CD4-positive, alpha-beta T cell (primary cell): Measurements from ENCODE around the gene RUNX2. TPM values are rescaled to one million over a fixed set of nuclear protein-coding genes. Genes with fewer than 3 reads are reported as not detected.

Source experiments
- ATAC-seq: fragments of 200-7000 bp; cut with Tn5 transposase; one replicate; pipeline ENCODE4 v1.10.0; 2022; ENCODE audit warnings: mild to moderate bottlenecking; ENCODE audit not compliant: poor library complexity
- CTCF ChIA-PET: fragments of 350-600 bp; sonication (Branson Sonifier 250); formaldehyde crosslinking; loops from one replicate; lab custom pipeline; 2021; ENCODE audit warnings: antibody characterized with exemption, inconsistent platforms; lab: Charles Lee
- POLR2A ChIA-PET: fragments of 350-600 bp; sonication (Branson Sonifier 250); formaldehyde crosslinking; loops from one replicate; lab custom pipeline; 2021; ENCODE audit warnings: antibody characterized with exemption, inconsistent platforms; lab: Charles Lee
- DNase-seq, 14 experiments: peaks; one replicate each; pipeline ENCODE4 v3.0.0-alpha.2; 2013 to 2020; ENCODE audit warnings: mixed read lengths in 2 of 14
- H3K27ac ChIP-seq, 2 donors: one replicate each; pipeline versions ENCODE4 v1.5.1 to v1.7.0; 2013; ENCODE audit warnings: low read length in 2 of 2, low read depth in 1 of 2, mild to moderate bottlenecking in 1 of 2
- H3K27me3 ChIP-seq, 2 experiments: 1 replicate in 1 of 2; 2 replicates in 1 of 2; pipeline versions ENCODE4 v1.6.1 to v1.7.0; 2013; ENCODE audit warnings: low read length in 2 of 2, control low read depth in 1 of 2, mild to moderate bottlenecking in 1 of 2, moderate library complexity in 1 of 2; ENCODE audit not compliant: insufficient read depth in 2 of 2, control insufficient read depth in 1 of 2
- H3K36me3 ChIP-seq: one replicate; pipeline ENCODE4 v1.6.1; 2013; ENCODE audit warnings: low read length, control low read depth; ENCODE audit not compliant: insufficient read depth
- H3K4me1 ChIP-seq: one replicate; pipeline ENCODE4 v1.6.1; 2013; ENCODE audit warnings: low read length, control low read depth; ENCODE audit not compliant: insufficient read depth
- H3K4me3 ChIP-seq: one replicate; pipeline ENCODE4 v1.5.1; 2013; ENCODE audit warnings: mild to moderate bottlenecking, low read length, moderate library complexity
- H3K9me3 ChIP-seq, 2 experiments: 1 replicate in 1 of 2; 2 replicates in 1 of 2; pipeline versions ENCODE4 v1.6.1 to v1.7.0; 2013; ENCODE audit warnings: low read length in 2 of 2, mild to moderate bottlenecking in 2 of 2, control low read depth in 1 of 2, moderate library complexity in 1 of 2; ENCODE audit not compliant: control insufficient read depth in 1 of 2, insufficient read depth in 1 of 2
- H3K27ac Mint-ChIP-seq: one replicate; pipeline ENCODE4 v1.8.0; 2020; ENCODE audit warnings: mixed read lengths
- H3K27me3 Mint-ChIP-seq: one replicate; pipeline ENCODE4 v1.8.0; 2021; ENCODE audit warnings: mixed read lengths
- H3K36me3 Mint-ChIP-seq: one replicate; pipeline ENCODE4 v1.8.0; 2021; ENCODE audit warnings: low read depth, mixed read lengths
- H3K4me1 Mint-ChIP-seq: one replicate; pipeline ENCODE4 v1.8.0; 2021; ENCODE audit warnings: low read depth, mixed read lengths
- H3K4me3 Mint-ChIP-seq: one replicate; pipeline ENCODE4 v1.8.0; 2020; ENCODE audit warnings: mild to moderate bottlenecking, mixed read lengths
- H3K9me3 Mint-ChIP-seq: one replicate; pipeline ENCODE4 v1.8.0; 2020; ENCODE audit warnings: mixed read lengths
- CTCF ChIP-seq: fragments of 200-600 bp; IDR thresholded peaks from one replicate; pipeline ENCODE4 v1.8.0; 2022; ENCODE audit warnings: antibody characterized with exemption, mild to moderate bottlenecking
- intact Hi-C, 2 experiments: fragments of 100-400 bp; cut with DNase I in 1 of 2; cut with micrococcal nuclease in 1 of 2; formaldehyde crosslinking; loops; one replicate each; pipeline versions ENCODE4 v1.15.1 to v1.9.0; 2023 to 2025; cut with DNase I, micrococcal nuclease
- total RNA-seq, 174 experiments: library from RNA in 2 of 174; stranded (reverse) in 2 of 174; gene quantifications; one replicate each; pipeline ENCODE4 v1.2.3 and lab custom pipeline; 2021 to 2026

Gene RUNX2
- total RNA-seq, 2 experiments from 2014 or later, result 17.5 to 18.0 TPM

GRCh38 chr6:45640811-45641210, 312.7 kb downstream of the RUNX2 start:
- Histone ChIP-seq H3K4me3 (no peak overlapping the region), H3K4me1 (no peaks in the 10 kb centered on the region), H3K9me3 (no peaks in the 10 kb centered on the region), H3K27ac (no peak overlapping the region), H3K27me3 (no peaks in the 10 kb centered on the region), H3K36me3 (no peaks in the 10 kb centered on the region)
- intact Hi-C loops, result no loop called here
- Mint-ChIP-seq H3K9me3 (no peaks in the 10 kb centered on the region), H3K36me3 (no peaks in the 10 kb centered on the region), H3K27me3 (no peaks in the 10 kb centered on the region), H3K4me1 (no peaks in the 10 kb centered on the region), H3K27ac (no peak overlapping the region), H3K4me3 (no peak overlapping the region)
- ATAC-seq (no peak), DNase-seq (no peak)
- ChIA-PET CTCF (no interaction called here), POLR2A (no interaction called here)
- no peak for TF ChIP-seq CTCF

GRCh38 chr6:45642331-45643125, 314.4 kb downstream of the RUNX2 start:
- no peak overlapping the region for H3K4me3 Mint-ChIP-seq
- Histone ChIP-seq H3K36me3 (no peaks in the 10 kb centered on the region), H3K4me1 (no peaks in the 10 kb centered on the region), H3K9me3 (no peaks in the 10 kb centered on the region), H3K4me3 (no peak overlapping the region), H3K27ac (no peak overlapping the region), H3K27me3 (no peaks in the 10 kb centered on the region)
- intact Hi-C loops, result no loop called here
- H3K27ac Mint-ChIP-seq, result no peak overlapping the region
- no peak for TF ChIP-seq CTCF
- H3K9me3 Mint-ChIP-seq, result no peaks in the 10 kb centered on the region
- H3K36me3 Mint-ChIP-seq, result no peaks in the 10 kb centered on the region
- no peaks in the 10 kb centered on the region for H3K27me3 Mint-ChIP-seq
- no peak for ATAC-seq
- no peak for DNase-seq
- POLR2A ChIA-PET, result no interaction called here
- peaks cover 8% of the 10 kb centered on the region for H3K4me1 Mint-ChIP-seq
- CTCF ChIA-PET, result no interaction called here

DNA sequence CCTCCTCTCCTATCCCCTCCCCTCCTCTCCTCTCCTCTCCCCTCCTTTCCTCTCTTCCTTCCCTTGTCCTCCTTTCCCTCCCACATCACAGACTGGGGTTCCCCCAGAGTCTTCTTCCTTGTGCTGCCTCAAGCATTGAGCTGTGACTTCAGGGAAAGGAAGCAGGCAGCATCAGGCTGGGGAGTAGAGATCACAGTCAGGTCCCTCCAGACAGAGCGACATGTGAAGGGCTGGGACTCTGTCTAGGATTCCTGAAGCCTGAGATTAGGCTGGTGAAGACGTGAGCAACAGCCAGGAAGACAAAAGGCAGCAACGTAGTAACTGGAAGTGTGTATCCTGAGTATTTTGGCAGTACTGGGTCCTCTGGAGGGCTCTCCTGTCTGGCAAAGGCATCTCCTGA, 315.0 kb downstream of the RUNX2 start:
- H3K4me1 Mint-ChIP-seq, result peaks cover 14% of the 10 kb centered on the region
- Histone ChIP-seq H3K27me3 (no peaks in the 10 kb centered on the region), H3K27ac (no peak overlapping the region), H3K36me3 (no peaks in the 10 kb centered on the region), H3K4me1 (no peaks in the 10 kb centered on the region), H3K9me3 (no peaks in the 10 kb centered on the region), H3K4me3 (no peak overlapping the region)
- H3K27ac Mint-ChIP-seq, result no peak overlapping the region
- ChIA-PET CTCF (no interaction called here), POLR2A (no interaction called here)
- no peak for TF ChIP-seq CTCF
- no peaks in the 10 kb centered on the region for H3K36me3 Mint-ChIP-seq
- H3K4me3 Mint-ChIP-seq, result no peak overlapping the region
- DNase-seq (no peak), ATAC-seq (no peak)
- H3K27me3 Mint-ChIP-seq, result no peaks in the 10 kb centered on the region
- intact Hi-C loops, result no loop called here
- H3K9me3 Mint-ChIP-seq, result no peaks in the 10 kb centered on the region
